H1 (cell line): ENCODE data around the gene NPFF. TPM values are rescaled to one million over a fixed set of nuclear protein-coding genes. Genes with fewer than 3 reads are reported as not detected.

Source experiments
- POLR2AphosphoS5 ChIP-seq: IDR thresholded peaks from 2 replicates; pipeline ENCODE4 v1.6.1; 2011; ENCODE audit warnings: low read depth, low read length
- SRF ChIP-seq: IDR thresholded peaks from 2 replicates; pipeline ENCODE4 v1.6.1; 2011; ENCODE audit warnings: mild to moderate bottlenecking, low read depth, low read length, moderate library complexity
- polyA plus RNA-seq, 7 experiments: library from polyadenylated mRNA; depleted of rRNA in 3 of 7; stranded (reverse) in 5 of 7; unstranded in 2 of 7; fragments of >200 nt in 5 of 7; fragments of 200-250 nt in 2 of 7; gene quantifications; 1 replicate in 5 of 7; 2 replicates in 1 of 7; 4 replicates in 1 of 7; pipeline versions ENCODE4 v1.2.1 to v1.2.3, GENCODE V29; 2011 to 2013; ENCODE audit warnings: missing spikeins in 2 of 7, mixed read lengths in 2 of 7
- total RNA-seq: library from RNA; stranded (reverse); fragmentation: NEBNext Ultra II Directional; extraction: Animal tissue kit (Norgen Biotek cat#: 25700); gene quantifications from 2 replicates; pipeline ENCODE4 v1.2.1, GENCODE V29; 2021
- TF ChIP-seq, protein P1 (sequence below): fragments of 300-600 bp; sonication (generic); IDR thresholded peaks from 2 replicates; pipeline ENCODE4 v1.7.1; 2012; ENCODE audit warnings: low read length, moderate library complexity, mild to moderate bottlenecking, inconsistent platforms; ENCODE audit not compliant: insufficient replicate concordance

The NPFF gene
- total and polyA plus RNA-seq, 2 of the 8 experiments (the other 6 are each of a cell fraction or from before 2014, with no cell fraction given), result not detected

DNA sequence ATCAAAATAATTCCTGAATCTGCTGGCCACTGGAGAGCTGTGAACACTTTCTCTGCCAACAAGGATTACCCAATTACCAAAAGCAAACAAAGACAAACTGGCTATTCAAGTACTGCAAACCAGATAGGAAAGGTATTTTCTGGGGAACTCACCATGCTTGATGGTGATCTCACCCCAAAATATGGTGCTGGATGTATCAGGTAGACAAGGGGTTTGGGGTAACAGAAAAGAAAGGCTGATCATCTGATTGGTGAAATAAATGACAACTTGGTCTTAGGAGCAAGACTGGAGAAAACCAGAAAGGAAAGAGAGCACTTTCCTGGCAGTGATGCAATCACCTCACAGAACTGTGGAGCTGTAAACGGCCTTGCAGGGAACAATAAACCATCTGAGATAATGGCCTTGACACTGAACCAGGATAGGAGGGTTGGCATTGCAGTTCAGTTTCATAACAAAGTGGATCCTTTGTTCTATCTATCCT lies 31.0 kb upstream of the NPFF start (continued):
- TF ChIP-seq, protein P1, sequence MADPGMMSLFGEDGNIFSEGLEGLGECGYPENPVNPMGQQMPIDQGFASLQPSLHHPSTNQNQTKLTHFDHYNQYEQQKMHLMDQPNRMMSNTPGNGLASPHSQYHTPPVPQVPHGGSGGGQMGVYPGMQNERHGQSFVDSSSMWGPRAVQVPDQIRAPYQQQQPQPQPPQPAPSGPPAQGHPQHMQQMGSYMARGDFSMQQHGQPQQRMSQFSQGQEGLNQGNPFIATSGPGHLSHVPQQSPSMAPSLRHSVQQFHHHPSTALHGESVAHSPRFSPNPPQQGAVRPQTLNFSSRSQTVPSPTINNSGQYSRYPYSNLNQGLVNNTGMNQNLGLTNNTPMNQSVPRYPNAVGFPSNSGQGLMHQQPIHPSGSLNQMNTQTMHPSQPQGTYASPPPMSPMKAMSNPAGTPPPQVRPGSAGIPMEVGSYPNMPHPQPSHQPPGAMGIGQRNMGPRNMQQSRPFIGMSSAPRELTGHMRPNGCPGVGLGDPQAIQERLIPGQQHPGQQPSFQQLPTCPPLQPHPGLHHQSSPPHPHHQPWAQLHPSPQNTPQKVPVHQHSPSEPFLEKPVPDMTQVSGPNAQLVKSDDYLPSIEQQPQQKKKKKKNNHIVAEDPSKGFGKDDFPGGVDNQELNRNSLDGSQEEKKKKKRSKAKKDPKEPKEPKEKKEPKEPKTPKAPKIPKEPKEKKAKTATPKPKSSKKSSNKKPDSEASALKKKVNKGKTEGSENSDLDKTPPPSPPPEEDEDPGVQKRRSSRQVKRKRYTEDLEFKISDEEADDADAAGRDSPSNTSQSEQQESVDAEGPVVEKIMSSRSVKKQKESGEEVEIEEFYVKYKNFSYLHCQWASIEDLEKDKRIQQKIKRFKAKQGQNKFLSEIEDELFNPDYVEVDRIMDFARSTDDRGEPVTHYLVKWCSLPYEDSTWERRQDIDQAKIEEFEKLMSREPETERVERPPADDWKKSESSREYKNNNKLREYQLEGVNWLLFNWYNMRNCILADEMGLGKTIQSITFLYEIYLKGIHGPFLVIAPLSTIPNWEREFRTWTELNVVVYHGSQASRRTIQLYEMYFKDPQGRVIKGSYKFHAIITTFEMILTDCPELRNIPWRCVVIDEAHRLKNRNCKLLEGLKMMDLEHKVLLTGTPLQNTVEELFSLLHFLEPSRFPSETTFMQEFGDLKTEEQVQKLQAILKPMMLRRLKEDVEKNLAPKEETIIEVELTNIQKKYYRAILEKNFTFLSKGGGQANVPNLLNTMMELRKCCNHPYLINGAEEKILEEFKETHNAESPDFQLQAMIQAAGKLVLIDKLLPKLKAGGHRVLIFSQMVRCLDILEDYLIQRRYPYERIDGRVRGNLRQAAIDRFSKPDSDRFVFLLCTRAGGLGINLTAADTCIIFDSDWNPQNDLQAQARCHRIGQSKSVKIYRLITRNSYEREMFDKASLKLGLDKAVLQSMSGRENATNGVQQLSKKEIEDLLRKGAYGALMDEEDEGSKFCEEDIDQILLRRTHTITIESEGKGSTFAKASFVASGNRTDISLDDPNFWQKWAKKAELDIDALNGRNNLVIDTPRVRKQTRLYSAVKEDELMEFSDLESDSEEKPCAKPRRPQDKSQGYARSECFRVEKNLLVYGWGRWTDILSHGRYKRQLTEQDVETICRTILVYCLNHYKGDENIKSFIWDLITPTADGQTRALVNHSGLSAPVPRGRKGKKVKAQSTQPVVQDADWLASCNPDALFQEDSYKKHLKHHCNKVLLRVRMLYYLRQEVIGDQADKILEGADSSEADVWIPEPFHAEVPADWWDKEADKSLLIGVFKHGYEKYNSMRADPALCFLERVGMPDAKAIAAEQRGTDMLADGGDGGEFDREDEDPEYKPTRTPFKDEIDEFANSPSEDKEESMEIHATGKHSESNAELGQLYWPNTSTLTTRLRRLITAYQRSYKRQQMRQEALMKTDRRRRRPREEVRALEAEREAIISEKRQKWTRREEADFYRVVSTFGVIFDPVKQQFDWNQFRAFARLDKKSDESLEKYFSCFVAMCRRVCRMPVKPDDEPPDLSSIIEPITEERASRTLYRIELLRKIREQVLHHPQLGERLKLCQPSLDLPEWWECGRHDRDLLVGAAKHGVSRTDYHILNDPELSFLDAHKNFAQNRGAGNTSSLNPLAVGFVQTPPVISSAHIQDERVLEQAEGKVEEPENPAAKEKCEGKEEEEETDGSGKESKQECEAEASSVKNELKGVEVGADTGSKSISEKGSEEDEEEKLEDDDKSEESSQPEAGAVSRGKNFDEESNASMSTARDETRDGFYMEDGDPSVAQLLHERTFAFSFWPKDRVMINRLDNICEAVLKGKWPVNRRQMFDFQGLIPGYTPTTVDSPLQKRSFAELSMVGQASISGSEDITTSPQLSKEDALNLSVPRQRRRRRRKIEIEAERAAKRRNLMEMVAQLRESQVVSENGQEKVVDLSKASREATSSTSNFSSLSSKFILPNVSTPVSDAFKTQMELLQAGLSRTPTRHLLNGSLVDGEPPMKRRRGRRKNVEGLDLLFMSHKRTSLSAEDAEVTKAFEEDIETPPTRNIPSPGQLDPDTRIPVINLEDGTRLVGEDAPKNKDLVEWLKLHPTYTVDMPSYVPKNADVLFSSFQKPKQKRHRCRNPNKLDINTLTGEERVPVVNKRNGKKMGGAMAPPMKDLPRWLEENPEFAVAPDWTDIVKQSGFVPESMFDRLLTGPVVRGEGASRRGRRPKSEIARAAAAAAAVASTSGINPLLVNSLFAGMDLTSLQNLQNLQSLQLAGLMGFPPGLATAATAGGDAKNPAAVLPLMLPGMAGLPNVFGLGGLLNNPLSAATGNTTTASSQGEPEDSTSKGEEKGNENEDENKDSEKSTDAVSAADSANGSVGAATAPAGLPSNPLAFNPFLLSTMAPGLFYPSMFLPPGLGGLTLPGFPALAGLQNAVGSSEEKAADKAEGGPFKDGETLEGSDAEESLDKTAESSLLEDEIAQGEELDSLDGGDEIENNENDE, result no peak
- TF ChIP-seq SRF, result no peak
- no peak for TF ChIP-seq POLR2AphosphoS5
